Parathyroid adenoma (tissue), 2 donors: ENCODE results near the gene DOK7.

Experiments
- H2AFZ ChIP-seq: fragments of 300-600 bp; sonication (generic); one replicate; pipeline ENCODE4 v1.7.0; 2017; ENCODE audit warnings: antibody characterized with exemption, mild to moderate bottlenecking
- H3K27ac ChIP-seq: fragments of 300-600 bp; sonication (generic); one replicate; pipeline ENCODE4 v1.7.0; 2017
- H3K27me3 ChIP-seq: fragments of 300-600 bp; sonication (generic); one replicate; pipeline ENCODE4 v1.7.0; 2017; ENCODE audit warnings: low read length; ENCODE audit not compliant: control insufficient read depth, insufficient read depth
- H3K36me3 ChIP-seq: fragments of 300-600 bp; sonication (generic); one replicate; pipeline ENCODE4 v1.7.0; 2017; ENCODE audit warnings: low read length; ENCODE audit not compliant: control insufficient read depth, insufficient read depth
- H3K4me1 ChIP-seq: fragments of 300-600 bp; sonication (generic); one replicate; pipeline ENCODE4 v1.7.0; 2017; ENCODE audit warnings: control low read depth
- H3K4me2 ChIP-seq: fragments of 300-600 bp; sonication (generic); one replicate; pipeline ENCODE4 v1.7.0; 2017; ENCODE audit warnings: low read length
- H3K4me3 ChIP-seq: fragments of 300-600 bp; sonication (generic); one replicate; pipeline ENCODE4 v1.7.0; 2017; ENCODE audit warnings: low read depth, low read length
- H3K79me2 ChIP-seq: fragments of 300-600 bp; sonication (generic); one replicate; pipeline ENCODE4 v1.7.0; 2017; ENCODE audit warnings: control low read depth
- H3K9ac ChIP-seq: fragments of 300-600 bp; sonication (generic); one replicate; pipeline ENCODE4 v1.7.0; 2017; ENCODE audit warnings: mild to moderate bottlenecking
- H3K9me3 ChIP-seq: fragments of 300-600 bp; sonication (generic); one replicate; pipeline ENCODE4 v1.7.0; 2017; ENCODE audit warnings: low read length; ENCODE audit not compliant: control insufficient read depth
- TF ChIP-seq, protein P1 (sequence below): fragments of 300-600 bp; sonication (generic); IDR thresholded peaks from one replicate; pipeline ENCODE4 v1.7.0; 2017; ENCODE audit warnings: antibody characterized with exemption, mild to moderate bottlenecking
- donor health status: primary hyperparathyroidism.

DOK7 gene

GRCh38 chr4:3521621-3522325 lies 58.7 kb downstream of the DOK7 start:
- Histone ChIP-seq H3K4me3 (no peak overlapping the region), H3K4me2 (no peak overlapping the region), H3K4me1 (no peaks in the 10 kb centered on the region), H3K27me3 (no peaks in the 10 kb centered on the region), H3K9me3 (no peaks in the 10 kb centered on the region), H3K27ac (no peak overlapping the region), H3K36me3 (no peaks in the 10 kb centered on the region), H3K9ac (no peak overlapping the region), H2AFZ (no peak overlapping the region), H3K79me2 (peaks cover 12% of the 10 kb centered on the region)
- TF ChIP-seq, protein P1, sequence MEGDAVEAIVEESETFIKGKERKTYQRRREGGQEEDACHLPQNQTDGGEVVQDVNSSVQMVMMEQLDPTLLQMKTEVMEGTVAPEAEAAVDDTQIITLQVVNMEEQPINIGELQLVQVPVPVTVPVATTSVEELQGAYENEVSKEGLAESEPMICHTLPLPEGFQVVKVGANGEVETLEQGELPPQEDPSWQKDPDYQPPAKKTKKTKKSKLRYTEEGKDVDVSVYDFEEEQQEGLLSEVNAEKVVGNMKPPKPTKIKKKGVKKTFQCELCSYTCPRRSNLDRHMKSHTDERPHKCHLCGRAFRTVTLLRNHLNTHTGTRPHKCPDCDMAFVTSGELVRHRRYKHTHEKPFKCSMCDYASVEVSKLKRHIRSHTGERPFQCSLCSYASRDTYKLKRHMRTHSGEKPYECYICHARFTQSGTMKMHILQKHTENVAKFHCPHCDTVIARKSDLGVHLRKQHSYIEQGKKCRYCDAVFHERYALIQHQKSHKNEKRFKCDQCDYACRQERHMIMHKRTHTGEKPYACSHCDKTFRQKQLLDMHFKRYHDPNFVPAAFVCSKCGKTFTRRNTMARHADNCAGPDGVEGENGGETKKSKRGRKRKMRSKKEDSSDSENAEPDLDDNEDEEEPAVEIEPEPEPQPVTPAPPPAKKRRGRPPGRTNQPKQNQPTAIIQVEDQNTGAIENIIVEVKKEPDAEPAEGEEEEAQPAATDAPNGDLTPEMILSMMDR: no peak

DNA sequence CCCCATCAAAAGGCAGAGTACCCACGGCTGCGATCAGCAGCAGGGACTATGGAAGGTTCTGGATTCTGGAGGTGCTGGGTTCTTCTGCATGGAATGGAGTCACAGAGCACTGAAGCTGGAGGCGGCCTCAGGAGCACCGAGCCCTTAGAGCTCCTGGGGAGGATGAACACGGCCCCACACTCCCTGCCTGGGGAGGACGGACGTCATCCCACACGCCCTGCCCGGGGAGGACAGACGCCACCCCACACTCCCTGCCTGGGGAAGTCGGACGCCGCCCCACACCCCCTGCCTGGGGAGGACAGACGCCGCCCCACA lies 59.2 kb downstream of the DOK7 start:
- Histone ChIP-seq H3K4me2 (no peak overlapping the region), H3K79me2 (peaks cover 12% of the 10 kb centered on the region), H2AFZ (no peak overlapping the region), H3K9me3 (no peaks in the 10 kb centered on the region), H3K4me3 (no peak overlapping the region), H3K9ac (no peak overlapping the region), H3K27ac (no peak overlapping the region), H3K4me1 (no peaks in the 10 kb centered on the region), H3K36me3 (no peaks in the 10 kb centered on the region), H3K27me3 (no peaks in the 10 kb centered on the region)
- TF ChIP-seq, protein P1: no peak

GRCh38 chr4:3522651-3523050 lies 59.5 kb downstream of the DOK7 start:
- Histone ChIP-seq H3K79me2 (peaks cover 16% of the 10 kb centered on the region), H2AFZ (no peak overlapping the region), H3K9me3 (no peaks in the 10 kb centered on the region), H3K4me2 (no peak overlapping the region), H3K36me3 (no peaks in the 10 kb centered on the region), H3K27me3 (no peaks in the 10 kb centered on the region), H3K4me3 (no peak overlapping the region), H3K27ac (no peak overlapping the region), H3K4me1 (no peaks in the 10 kb centered on the region), H3K9ac (no peak overlapping the region)
- TF ChIP-seq, protein P1: no peak

GRCh38 chr4:3523146-3523627 lies 60.1 kb downstream of the DOK7 start:
- Histone ChIP-seq H3K4me3 (no peak overlapping the region), H3K4me2 (no peak overlapping the region), H3K4me1 (no peaks in the 10 kb centered on the region), H3K9ac (no peak overlapping the region), H3K79me2 (peaks cover 19% of the 10 kb centered on the region), H3K27me3 (no peaks in the 10 kb centered on the region), H3K36me3 (no peaks in the 10 kb centered on the region), H2AFZ (no peak overlapping the region), H3K27ac (no peak overlapping the region), H3K9me3 (no peaks in the 10 kb centered on the region)
- TF ChIP-seq, protein P1: no peak

DNA sequence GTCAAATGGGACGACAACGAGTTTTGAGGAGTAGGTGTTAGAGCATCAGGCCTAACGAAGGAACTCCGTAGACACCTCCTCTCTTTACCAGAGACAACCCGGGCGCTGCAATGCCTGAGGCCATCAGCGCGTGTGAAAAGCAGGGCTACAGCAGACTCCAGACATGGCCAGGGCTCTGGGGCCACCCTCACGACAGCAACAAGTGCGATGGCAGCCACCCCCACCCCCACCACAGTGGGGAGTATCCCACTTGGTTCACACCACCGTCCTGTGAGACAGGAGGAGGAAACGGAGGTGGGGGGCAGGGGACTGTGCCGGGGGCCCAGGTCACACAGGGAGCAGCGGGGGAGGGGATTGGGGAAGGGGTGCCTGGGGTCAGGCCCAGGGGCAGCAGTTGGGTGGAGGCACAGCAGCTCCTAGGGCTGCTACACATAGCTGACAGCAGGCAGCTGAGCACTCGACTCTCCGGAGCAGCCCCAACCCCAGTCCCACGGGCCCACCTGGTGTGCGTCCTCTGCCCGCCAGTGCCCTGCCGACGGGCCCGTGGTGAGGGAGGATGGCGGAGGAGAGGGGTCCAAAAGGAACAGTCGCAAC lies 60.6 kb downstream of the DOK7 start:
- TF ChIP-seq, protein P1: no peak
- peaks cover 25% of the 10 kb centered on the region for H3K79me2 ChIP-seq
- H3K27me3 ChIP-seq: no peaks in the 10 kb centered on the region
- no peak overlapping the region for H3K4me2 ChIP-seq
- no peak overlapping the region for H3K4me3 ChIP-seq
- H3K36me3 ChIP-seq: no peaks in the 10 kb centered on the region
- no peak overlapping the region for H3K9ac ChIP-seq
- no peaks in the 10 kb centered on the region for H3K9me3 ChIP-seq
- no peaks in the 10 kb centered on the region for H3K4me1 ChIP-seq
- H3K27ac ChIP-seq: no peak overlapping the region
- no peak overlapping the region for H2AFZ ChIP-seq
